Neural progenitor cell (in vitro differentiated cells): ENCODE data around the gene RARA.

Experiments
- EZH2phosphoT487 ChIP-seq: fragments of 200-600 bp; sonication (generic); IDR thresholded peaks from 2 replicates; pipeline ENCODE4 v1.6.1; 2017; ENCODE audit warnings: antibody characterized with exemption
- TF ChIP-seq, protein P1 (sequence below): fragments of 200-600 bp; sonication (generic); IDR thresholded peaks from 2 replicates; pipeline ENCODE4 v1.5.1; 2017; ENCODE audit warnings: antibody characterized with exemption, mild to moderate bottlenecking

DNA sequence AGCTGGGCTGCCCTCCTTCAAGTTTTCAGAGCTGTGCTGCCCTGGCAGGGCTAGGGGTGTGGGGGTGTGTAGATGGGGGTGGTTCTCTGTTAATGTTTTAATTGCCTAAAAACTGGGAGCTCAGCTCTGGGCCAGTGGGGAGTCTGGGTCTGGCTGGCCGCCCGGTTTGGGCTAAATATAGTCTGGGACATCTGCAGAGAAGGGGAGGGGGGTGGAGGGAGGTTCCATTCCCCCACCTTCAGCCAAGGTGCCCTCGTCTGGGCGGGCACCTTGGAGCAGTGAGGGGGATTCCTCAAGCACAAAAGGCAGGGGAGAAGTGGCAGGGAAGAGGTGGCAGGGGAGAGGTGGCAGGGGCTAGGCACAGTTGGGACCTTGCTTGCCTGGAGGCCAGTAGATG, 13.0 kb downstream of the RARA start:
- TF ChIP-seq, protein P1, sequence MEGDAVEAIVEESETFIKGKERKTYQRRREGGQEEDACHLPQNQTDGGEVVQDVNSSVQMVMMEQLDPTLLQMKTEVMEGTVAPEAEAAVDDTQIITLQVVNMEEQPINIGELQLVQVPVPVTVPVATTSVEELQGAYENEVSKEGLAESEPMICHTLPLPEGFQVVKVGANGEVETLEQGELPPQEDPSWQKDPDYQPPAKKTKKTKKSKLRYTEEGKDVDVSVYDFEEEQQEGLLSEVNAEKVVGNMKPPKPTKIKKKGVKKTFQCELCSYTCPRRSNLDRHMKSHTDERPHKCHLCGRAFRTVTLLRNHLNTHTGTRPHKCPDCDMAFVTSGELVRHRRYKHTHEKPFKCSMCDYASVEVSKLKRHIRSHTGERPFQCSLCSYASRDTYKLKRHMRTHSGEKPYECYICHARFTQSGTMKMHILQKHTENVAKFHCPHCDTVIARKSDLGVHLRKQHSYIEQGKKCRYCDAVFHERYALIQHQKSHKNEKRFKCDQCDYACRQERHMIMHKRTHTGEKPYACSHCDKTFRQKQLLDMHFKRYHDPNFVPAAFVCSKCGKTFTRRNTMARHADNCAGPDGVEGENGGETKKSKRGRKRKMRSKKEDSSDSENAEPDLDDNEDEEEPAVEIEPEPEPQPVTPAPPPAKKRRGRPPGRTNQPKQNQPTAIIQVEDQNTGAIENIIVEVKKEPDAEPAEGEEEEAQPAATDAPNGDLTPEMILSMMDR, result no peak
- no peak for TF ChIP-seq EZH2phosphoT487
